Lower lobe of right lung (tissue), 2 donors: Measurements from ENCODE around the gene CCT7. TPM values are rescaled to one million over a fixed set of nuclear protein-coding genes. Genes with fewer than 3 reads are reported as not detected.
A peak's percentile ranks its signal among the peaks of the same experiment; 100 is the strongest.

Experiments
- ATAC-seq, 2 donors: fragments of 200-7000 bp; cut with Tn5 transposase; one replicate each; pipeline ENCODE4 v1.9.1; 2020 to 2022; ENCODE audit warnings: mild to moderate bottlenecking in 2 of 2, moderate library complexity in 2 of 2
- DNase-seq: peaks from one replicate; pipeline ENCODE4 v3.0.0-alpha.2; 2020
- H3K27ac ChIP-seq: fragments of 200-600 bp; one replicate; pipeline ENCODE4 v1.8.0; 2022
- H3K27me3 ChIP-seq: fragments of 200-600 bp; one replicate; pipeline ENCODE4 v1.8.0; 2022; ENCODE audit warnings: low read depth
- H3K36me3 ChIP-seq: fragments of 200-600 bp; one replicate; pipeline ENCODE4 v1.8.0; 2022; ENCODE audit warnings: mild to moderate bottlenecking
- H3K4me1 ChIP-seq: fragments of 200-600 bp; one replicate; pipeline ENCODE4 v1.8.0; 2022
- H3K4me3 ChIP-seq: fragments of 200-600 bp; one replicate; pipeline ENCODE4 v1.8.0; 2022; ENCODE audit warnings: mild to moderate bottlenecking
- H3K9me3 ChIP-seq: fragments of 200-600 bp; one replicate; pipeline ENCODE4 v1.8.0; 2022
- CTCF ChIP-seq: fragments of 200-600 bp; IDR thresholded peaks from one replicate; pipeline ENCODE4 v1.8.0; 2022; ENCODE audit warnings: antibody characterized with exemption, mild to moderate bottlenecking
- intact Hi-C: fragments of 100-400 bp; cut with DNase I; formaldehyde crosslinking; loops from one replicate; pipeline ENCODE4 v1.11.0; 2022
- total RNA-seq: library from RNA; stranded (reverse); fragmentation: NEBNext Ultra II Directional; extraction: Animal tissue kit (Norgen Biotek cat#: 25700); gene quantifications from one replicate; pipeline ENCODE4 v1.2.1, GENCODE V29; 2021
- donor health status: DM: no; HTN: yes; CAD: no; lungs with severe emphysema.

Gene CCT7
- total RNA-seq, 1 donor from 2014 or later = 151 TPM

DNA sequence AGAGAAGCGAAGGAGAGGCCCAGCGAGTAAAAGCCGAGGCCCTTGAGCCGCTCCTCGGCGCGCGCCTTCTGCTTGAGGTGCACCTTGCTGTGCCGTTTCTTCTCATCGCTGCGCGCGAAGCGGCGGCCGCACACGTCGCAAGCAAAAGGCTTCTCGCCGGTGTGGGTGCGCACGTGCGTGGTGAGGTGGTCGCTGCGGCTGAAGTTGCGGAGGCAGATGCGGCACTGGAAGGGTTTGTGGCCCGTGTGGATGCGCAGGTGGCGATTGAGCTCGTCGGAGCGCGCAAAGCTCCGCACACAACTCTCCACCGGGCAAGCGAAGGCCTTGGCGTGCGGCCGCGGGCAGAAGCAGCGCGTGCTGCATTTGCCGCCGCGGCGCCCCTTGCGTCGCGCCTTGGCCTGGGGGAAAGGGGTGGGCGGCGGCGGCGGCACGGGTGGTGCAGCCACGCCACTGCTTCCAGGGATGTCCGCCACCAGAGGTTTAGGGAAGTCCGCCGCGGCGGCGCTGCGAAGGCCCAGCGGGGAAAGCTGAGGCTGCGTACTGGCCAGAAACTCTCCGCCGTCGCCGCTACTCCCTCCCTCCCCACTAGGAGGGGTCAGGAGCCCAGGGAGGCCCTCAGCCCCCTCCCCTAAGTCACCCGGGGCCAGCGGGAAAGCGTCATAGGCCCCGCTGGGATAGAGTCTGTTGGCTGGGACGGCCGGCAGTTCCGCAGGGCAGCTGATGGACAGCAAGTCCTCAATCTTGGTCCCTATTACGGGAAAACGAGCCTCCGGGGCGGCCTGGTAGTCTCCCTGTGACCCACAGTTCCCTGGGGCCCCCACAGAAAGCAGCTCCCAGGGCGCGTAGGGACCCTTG lies 57.6 kb downstream of the CCT7 start:
- ATAC-seq = no peak
- Histone ChIP-seq H3K36me3 (no peaks in the 10 kb centered on the region), H3K4me1 (peaks cover 23% of the 10 kb centered on the region), H3K27me3 (peaks cover 94% of the 10 kb centered on the region), H3K27ac (no peak overlapping the region), H3K9me3 (no peaks in the 10 kb centered on the region), H3K4me3 (peak overlapping the region; percentile 25)
- TF ChIP-seq CTCF = no peak
- DNase-seq = peak; percentile 47
- intact Hi-C loops = no loop called here

DNA sequence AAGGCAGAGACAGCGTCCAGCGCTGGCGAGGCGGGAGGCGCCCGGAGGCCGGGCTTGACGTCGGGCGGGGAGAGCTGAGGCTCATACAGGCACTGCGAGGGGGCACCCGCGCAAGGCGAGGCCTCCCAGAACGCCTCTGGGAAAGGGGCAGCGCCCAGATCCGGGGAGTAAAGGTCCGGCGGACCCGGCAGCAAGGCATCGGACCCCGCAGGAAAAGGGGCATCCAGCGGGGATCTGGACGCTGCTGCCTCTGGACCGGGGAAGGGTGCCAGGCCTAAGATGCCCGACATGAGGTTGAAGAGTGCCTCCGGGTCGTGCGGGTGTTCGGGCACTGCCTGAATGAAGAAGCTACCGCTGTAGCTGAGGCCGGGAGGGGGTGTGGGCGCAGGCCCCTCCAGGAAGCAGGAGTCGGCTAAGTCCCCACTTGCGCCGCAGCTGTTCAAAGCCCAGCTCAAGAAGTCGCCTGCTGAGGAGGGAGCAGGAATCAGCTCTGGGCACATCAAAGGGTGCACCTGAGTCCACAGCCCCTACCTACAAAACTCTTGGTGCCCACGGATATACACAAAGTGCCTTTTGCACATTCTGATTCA lies 58.3 kb downstream of the CCT7 start:
- H3K27me3 ChIP-seq = peaks cover 97% of the 10 kb centered on the region
- no peaks in the 10 kb centered on the region for H3K9me3 ChIP-seq
- H3K27ac ChIP-seq = no peak overlapping the region
- no peak overlapping the region for H3K4me3 ChIP-seq
- ATAC-seq = no peak
- H3K36me3 ChIP-seq = no peaks in the 10 kb centered on the region
- no peak for DNase-seq
- peaks cover 23% of the 10 kb centered on the region for H3K4me1 ChIP-seq
- no peak for TF ChIP-seq CTCF
- intact Hi-C loops = no loop called here

DNA sequence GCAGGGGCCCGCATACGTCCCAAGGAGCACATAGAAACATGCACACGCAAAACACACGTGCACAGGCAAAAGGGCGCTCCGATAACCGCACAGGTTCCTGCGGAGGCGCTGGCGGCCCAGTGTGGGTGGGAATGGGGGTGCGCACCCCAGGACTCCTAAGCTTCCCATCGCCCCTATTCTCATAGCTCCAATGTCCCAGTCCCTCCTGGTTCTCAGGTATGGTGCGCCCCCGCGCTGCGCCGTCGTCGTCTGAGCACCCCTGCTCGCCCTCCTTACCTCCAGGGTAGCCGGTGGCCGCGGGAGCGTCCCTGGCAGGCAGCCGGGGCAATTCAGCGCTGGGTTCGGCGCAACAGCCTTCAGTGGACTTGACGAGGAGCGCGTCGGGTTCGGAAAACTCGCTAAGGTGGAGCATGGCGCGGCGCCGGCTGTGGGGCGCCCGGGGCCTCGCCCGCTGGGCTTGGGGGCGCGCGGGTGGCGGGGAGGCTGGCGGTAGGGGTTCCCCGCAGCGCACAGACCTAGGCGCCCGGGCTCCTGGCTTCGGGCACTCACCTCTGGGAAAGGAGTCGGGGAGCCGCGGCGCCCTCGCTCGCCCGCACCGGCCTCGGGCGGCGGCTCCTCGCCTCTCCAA lies 58.9 kb downstream of the CCT7 start:
- Histone ChIP-seq H3K27me3 (peaks cover 96% of the 10 kb centered on the region), H3K4me1 (peaks cover 23% of the 10 kb centered on the region), H3K9me3 (no peaks in the 10 kb centered on the region), H3K4me3 (peak overlapping the region; percentile 47), H3K27ac (no peak overlapping the region), H3K36me3 (no peaks in the 10 kb centered on the region)
- no peak for TF ChIP-seq CTCF
- no peak for DNase-seq
- no peak for ATAC-seq
- intact Hi-C loops = no loop called here

- intact Hi-C loops = no loop called here
- TF ChIP-seq CTCF = no peak
- Histone ChIP-seq H3K9me3 (no peaks in the 10 kb centered on the region), H3K27ac (no peak within 1 kb of the TSS), H3K4me3 (peak within 1 kb of the TSS; percentile 47), H3K36me3 (no peaks in the 10 kb centered on the region), H3K27me3 (peaks cover 90% of the 10 kb centered on the region), H3K4me1 (peaks cover 23% of the 10 kb centered on the region)
- DNase-seq (peak; percentile 67), ATAC-seq (peak; percentile 69 to 73)
Observed at GRCh38 chr2:73293534-73294171, 59.5 kb downstream of the CCT7 start, which contains the start of gene EGR4. Gene EGR4, minus strand, starts transcription at chr2:73293548. Its CDS starts 231 bp downstream, at chr2:73293317.

- Histone ChIP-seq H3K4me3 (no peak overlapping the region), H3K4me1 (peaks cover 23% of the 10 kb centered on the region), H3K27me3 (peaks cover 90% of the 10 kb centered on the region), H3K36me3 (no peaks in the 10 kb centered on the region), H3K9me3 (no peaks in the 10 kb centered on the region), H3K27ac (no peak overlapping the region)
- intact Hi-C loops = no loop called here
- ATAC-seq (no peak), DNase-seq (no peak)
- TF ChIP-seq CTCF = no peak
Observed at GRCh38 chr2:73294239-73294638, 60.1 kb downstream of the CCT7 start.
